Ectodermal cell (in vitro differentiated cells): Measurements from ENCODE around the gene SGMS2.

ENCODE experiments used
- H3K27ac ChIP-seq: 2 replicates; pipeline ENCODE4 v1.7.0; 2013; ENCODE audit warnings: mild to moderate bottlenecking, low read depth, low read length; ENCODE audit not compliant: insufficient read depth, poor library complexity, severe bottlenecking
- H3K27me3 ChIP-seq: 2 replicates; pipeline ENCODE4 v1.7.0; 2013; ENCODE audit warnings: mild to moderate bottlenecking, low read length; ENCODE audit not compliant: insufficient read depth, control insufficient read depth, poor library complexity, severe bottlenecking
- H3K36me3 ChIP-seq: one replicate; pipeline ENCODE4 v1.7.0; 2013; ENCODE audit warnings: low read length; ENCODE audit not compliant: control insufficient read depth, insufficient read depth
- H3K4me1 ChIP-seq: one replicate; pipeline ENCODE4 v1.7.0; 2013; ENCODE audit warnings: low read length; ENCODE audit not compliant: control insufficient read depth, insufficient read depth
- H3K4me3 ChIP-seq: 2 replicates; pipeline ENCODE4 v1.7.0; 2013; ENCODE audit warnings: low read depth, low read length, control low read depth; ENCODE audit not compliant: insufficient read depth
- H3K9me3 ChIP-seq: 2 replicates; pipeline ENCODE4 v1.7.0; 2013; ENCODE audit warnings: mild to moderate bottlenecking, low read length, moderate library complexity; ENCODE audit not compliant: control insufficient read depth
- WGBS, 2 experiments: methylation state at CpG; one replicate each; pipeline ENCODE4 v1.1.7; 2013; ENCODE audit warnings: missing lambda C conversion rate in 2 of 2; 5-methylcytosine and 5-hydroxymethylcytosine counted together

SGMS2 gene

DNA sequence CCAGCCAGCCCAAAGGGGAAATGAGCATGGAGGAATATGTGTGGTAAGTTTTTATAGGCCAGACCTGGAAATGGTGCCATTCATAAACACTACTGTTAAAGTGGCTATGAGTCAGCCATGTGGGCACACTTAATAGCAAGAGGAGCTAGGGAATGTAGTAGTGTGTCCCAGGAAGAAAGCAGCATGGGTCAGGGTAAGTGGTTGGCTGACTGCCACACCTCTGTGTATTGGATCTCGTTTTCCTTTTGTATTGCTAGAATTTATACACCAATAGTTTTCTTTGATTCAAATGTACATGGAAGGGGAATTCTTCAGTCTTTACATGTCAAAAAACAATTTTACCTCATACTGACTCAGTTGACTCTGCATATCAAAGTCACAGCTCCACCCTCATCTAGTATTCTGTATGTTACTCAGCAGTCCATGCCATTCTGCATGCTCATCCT, 22.9 kb upstream of the SGMS2 start:
- no peaks in the 10 kb centered on the region for H3K27me3 ChIP-seq
- H3K4me1 ChIP-seq, result no peaks in the 10 kb centered on the region
- no peak overlapping the region for H3K27ac ChIP-seq
- H3K36me3 ChIP-seq, result no peaks in the 10 kb centered on the region
- 50% methylated on average over 1 of the region's 1 CpG; no CpG with 5 or more reads in 1 of the 2 experiments for WGBS, 2 experiments
- no peak overlapping the region for H3K4me3 ChIP-seq
- no peaks in the 10 kb centered on the region for H3K9me3 ChIP-seq

DNA sequence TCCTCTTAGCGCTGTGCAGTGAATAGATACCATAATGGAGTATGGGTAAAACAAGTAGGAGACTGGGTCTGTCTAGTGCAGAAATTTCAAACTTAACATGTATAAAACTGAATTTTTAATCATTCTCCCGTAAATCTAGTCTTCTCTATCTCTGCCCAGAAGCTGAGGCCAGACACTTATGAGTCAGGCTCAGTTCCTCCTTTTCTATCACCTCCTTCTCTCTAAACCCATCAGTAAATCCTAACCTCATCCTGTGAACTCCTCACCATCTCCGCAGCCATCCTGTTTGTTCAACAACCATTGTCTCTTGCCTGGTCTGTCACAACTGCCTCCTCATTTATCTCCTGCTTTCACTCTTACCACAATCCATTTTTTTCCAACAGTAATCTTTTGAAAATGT, 19.8 kb upstream of the SGMS2 start:
- Histone ChIP-seq H3K27me3 (no peaks in the 10 kb centered on the region), H3K4me3 (no peak overlapping the region), H3K36me3 (no peaks in the 10 kb centered on the region), H3K4me1 (no peaks in the 10 kb centered on the region), H3K9me3 (no peaks in the 10 kb centered on the region), H3K27ac (no peak overlapping the region)
- 91 to 95% methylated on average over 3 of the region's 3 CpGs for WGBS, 2 experiments

DNA sequence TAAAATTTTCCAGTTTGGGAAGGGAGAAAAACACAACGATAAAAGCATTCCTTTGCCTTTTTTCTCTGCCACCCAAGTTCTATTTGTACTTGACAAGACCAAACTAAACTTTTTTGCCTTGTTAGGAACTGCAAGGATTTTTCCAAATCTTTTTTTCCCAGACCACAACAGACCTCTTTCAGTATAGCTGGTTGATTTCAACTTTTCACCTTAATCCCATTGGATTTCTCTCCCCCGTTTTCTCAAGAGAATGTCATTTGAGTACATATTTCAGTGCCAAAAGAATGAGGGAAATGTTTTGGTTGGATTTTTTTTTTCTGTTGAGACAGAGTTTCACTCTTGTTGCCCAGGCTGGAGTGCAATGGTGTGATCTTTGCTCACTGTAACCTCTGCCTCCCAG, 18.5 kb upstream of the SGMS2 start:
- Histone ChIP-seq H3K9me3 (no peaks in the 10 kb centered on the region), H3K4me3 (no peak overlapping the region), H3K27me3 (no peaks in the 10 kb centered on the region), H3K36me3 (no peaks in the 10 kb centered on the region), H3K27ac (no peak overlapping the region), H3K4me1 (no peaks in the 10 kb centered on the region)
- 85 to 88% methylated on average over 1 to 2 of the region's 2 CpGs for WGBS, 2 experiments

DNA sequence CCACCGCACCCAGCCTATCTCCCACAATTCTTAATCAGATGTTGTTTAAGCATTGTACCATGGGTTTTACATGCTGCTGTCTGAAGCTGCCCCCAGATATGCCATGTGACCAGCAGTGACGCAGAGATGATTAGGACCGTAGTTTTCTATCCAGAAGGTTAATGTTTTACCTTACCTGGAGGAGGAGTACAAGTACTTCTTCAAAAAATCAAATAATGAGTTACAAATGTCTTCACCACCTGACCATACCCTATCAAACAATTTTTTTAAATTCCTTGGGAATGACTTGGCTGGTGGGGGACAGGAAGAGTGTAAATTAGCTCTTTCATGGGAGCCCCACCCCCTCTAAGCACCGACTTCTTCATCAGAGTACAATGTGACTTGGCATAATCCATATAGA, 16.2 kb upstream of the SGMS2 start:
- WGBS, 2 experiments, result 93 to 97% methylated on average over 3 to 4 of the region's 4 CpGs
- Histone ChIP-seq H3K9me3 (no peaks in the 10 kb centered on the region), H3K27me3 (no peaks in the 10 kb centered on the region), H3K27ac (no peak overlapping the region), H3K36me3 (no peaks in the 10 kb centered on the region), H3K4me1 (no peaks in the 10 kb centered on the region), H3K4me3 (no peak overlapping the region)

DNA sequence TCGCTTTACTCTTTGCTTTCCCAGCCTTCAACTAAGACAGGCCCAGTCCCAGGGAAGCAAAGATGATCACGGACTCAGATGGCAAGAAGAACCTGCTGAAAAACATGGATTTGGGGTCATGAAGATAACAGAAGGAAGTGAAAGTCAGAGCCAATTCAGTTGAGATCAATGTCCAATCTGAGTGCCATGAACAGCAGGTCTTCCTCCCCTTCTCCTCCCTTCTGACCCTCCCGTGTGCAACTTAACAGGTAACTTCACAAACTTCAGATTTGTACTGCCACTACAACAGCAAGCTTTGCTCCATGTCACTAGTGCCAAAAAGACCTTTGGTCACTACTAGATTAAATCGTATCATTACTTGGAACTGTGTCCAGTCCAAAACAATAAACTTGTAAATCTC, 15.5 kb upstream of the SGMS2 start:
- Histone ChIP-seq H3K36me3 (no peaks in the 10 kb centered on the region), H3K27me3 (no peaks in the 10 kb centered on the region), H3K4me3 (no peak overlapping the region), H3K9me3 (no peaks in the 10 kb centered on the region), H3K27ac (no peak overlapping the region), H3K4me1 (no peaks in the 10 kb centered on the region)
- WGBS, 2 experiments, result 88% methylated on average over 4 of the region's 4 CpGs

DNA sequence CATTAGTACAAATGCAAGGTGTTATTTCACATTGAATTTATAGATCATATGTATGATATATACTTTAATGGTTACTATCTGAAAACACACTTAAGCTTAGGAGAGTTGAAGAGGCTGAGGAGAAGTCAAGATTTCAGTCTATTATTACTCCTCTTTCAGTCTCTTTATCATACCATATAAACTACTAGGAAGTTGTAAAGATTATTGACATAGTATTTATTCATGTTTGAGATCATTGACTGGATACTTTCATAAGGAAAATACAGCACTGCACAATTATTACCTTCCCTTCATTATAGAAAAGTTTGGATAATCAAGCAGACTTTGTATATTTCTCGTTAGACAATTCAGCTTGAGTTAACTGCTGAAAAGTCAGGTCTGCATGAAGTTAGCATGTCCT, 10.0 kb upstream of the SGMS2 start:
- Histone ChIP-seq H3K4me3 (no peak overlapping the region), H3K36me3 (no peaks in the 10 kb centered on the region), H3K4me1 (no peaks in the 10 kb centered on the region), H3K27ac (peak overlapping the region; percentile 26), H3K9me3 (no peaks in the 10 kb centered on the region), H3K27me3 (no peaks in the 10 kb centered on the region)
- WGBS, 2 experiments, result 86 to 100% methylated on average over 1 of the region's 1 CpG

DNA sequence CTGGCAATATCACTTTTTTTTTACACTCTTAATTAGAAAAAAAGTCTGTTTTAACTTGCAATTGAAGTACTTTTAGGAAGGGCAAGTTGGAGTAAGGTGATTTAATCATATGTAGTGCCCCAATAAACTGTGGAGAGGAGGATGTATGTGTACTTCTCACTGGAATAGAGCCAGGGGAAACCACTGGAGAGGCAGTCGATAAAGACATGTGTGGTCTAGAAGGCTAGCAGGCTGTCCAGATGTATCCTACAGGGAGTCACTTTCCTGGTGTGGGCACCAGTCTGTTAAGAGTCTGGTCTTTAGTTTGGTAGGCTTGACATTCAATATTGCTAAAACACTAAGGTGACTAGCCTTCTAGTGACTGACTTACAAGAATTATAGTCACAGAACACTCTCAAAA, 9.6 kb upstream of the SGMS2 start:
- H3K27me3 ChIP-seq, result no peaks in the 10 kb centered on the region
- H3K4me1 ChIP-seq, result no peaks in the 10 kb centered on the region
- no peaks in the 10 kb centered on the region for H3K9me3 ChIP-seq
- WGBS, 2 experiments, result 93% methylated on average over 1 of the region's 1 CpG
- no peak overlapping the region for H3K4me3 ChIP-seq
- H3K27ac ChIP-seq, result no peak overlapping the region
- no peaks in the 10 kb centered on the region for H3K36me3 ChIP-seq

- no peak overlapping the region for H3K4me3 ChIP-seq
- H3K36me3 ChIP-seq, result no peaks in the 10 kb centered on the region
- H3K4me1 ChIP-seq, result no peaks in the 10 kb centered on the region
- peaks cover 15% of the 10 kb centered on the region for H3K27me3 ChIP-seq
- 92 to 95% methylated on average over 3 of the region's 3 CpGs for WGBS, 2 experiments
- H3K9me3 ChIP-seq, result no peaks in the 10 kb centered on the region
- no peak overlapping the region for H3K27ac ChIP-seq
Measured at GRCh38 chr4:107818301-107818910, 6.3 kb upstream of the SGMS2 start.

DNA sequence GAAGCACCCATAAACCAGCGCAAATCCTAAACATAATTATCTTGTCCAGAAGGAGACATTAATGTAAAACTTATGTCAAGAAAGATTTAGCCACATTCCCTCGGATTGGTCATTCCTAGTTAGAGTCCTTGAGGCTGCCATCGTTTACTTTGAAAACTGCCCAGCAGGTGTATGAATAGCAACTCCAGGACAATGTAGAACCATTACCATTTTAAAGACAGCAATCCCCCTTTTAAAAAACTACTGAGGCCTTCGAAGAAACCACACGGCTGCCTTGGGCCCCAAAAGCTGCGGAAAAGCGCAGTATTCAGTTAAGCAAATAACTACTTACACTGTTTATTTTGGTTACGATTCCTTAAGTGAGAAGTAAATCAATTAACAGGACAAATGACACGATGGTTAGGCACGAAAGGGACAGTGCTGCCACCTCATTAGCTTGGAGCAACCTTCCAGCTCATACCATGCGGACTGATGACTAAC, 822 bp upstream of the SGMS2 start:
- no peaks in the 10 kb centered on the region for H3K9me3 ChIP-seq
- no peaks in the 10 kb centered on the region for H3K36me3 ChIP-seq
- H3K27me3 ChIP-seq, result peaks cover 57% of the 10 kb centered on the region
- H3K4me3 ChIP-seq, result peak overlapping the region; percentile 56
- H3K4me1 ChIP-seq, result no peaks in the 10 kb centered on the region
- H3K27ac ChIP-seq, result no peak overlapping the region
- 7 to 8% methylated on average over 11 of the region's 11 CpGs for WGBS, 2 experiments

DNA sequence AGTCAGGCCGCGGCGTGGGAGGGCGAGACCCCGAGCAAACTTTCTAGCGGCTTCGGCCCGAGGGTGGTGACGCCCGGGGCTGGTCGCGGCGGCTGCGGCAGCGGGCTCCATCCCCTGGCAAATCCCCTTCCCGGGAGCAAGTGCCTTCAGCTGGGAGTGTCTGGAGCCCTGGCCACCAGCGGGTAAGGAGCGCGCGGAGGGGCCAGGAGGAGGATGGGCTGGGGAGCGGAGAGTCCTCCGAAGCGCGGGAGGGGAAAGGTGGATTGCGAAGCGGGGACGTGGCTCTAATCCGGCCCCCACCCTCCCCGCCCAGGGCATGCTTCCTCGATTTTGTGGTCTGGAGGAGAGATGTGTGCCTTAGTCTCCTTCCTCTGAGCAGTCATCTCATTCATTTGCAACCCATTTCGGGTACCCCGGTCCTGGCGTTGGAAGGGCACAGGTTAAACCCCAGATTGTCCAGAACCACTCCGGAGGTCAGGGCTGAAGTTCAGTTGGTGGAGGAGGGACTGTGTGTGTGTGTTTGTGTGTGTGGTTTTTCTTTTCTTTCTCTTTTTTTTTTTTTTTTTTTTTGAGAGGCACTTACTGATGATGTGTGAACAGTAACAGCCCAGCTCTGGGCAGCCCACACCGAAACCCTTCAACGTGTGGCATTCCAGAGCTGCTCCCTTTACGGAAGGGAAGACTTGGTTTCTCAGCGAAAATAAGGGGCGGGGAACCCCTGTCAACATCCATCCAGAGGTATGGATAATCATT, 516 bp downstream of the SGMS2 start:
- H3K4me1 ChIP-seq, result no peaks in the 10 kb centered on the region
- H3K36me3 ChIP-seq, result no peaks in the 10 kb centered on the region
- no peak overlapping the region for H3K27ac ChIP-seq
- H3K4me3 ChIP-seq, result peak overlapping the region; percentile 56
- no peaks in the 10 kb centered on the region for H3K9me3 ChIP-seq
- H3K27me3 ChIP-seq, result peaks cover 57% of the 10 kb centered on the region
- 1% methylated on average over 39 of the region's 39 CpGs for WGBS, 2 experiments
